HG03066 (cell line): ENCODE data around the gene STXBP2.

Source experiments
- ATAC-seq: cut with Tn5 transposase; IDR thresholded peaks from one replicate; pipeline ENCODE4 v1.9.1; 2021; ENCODE audit warnings: low read depth; ENCODE audit not compliant: unreplicated experiment

The STXBP2 gene

GRCh38 chr19:7677669-7678311 is 40.9 kb downstream of the STXBP2 start:
- ATAC-seq, result no peak

- no peak for ATAC-seq
Measured at GRCh38 chr19:7678971-7679751, 42.3 kb downstream of the STXBP2 start.

DNA sequence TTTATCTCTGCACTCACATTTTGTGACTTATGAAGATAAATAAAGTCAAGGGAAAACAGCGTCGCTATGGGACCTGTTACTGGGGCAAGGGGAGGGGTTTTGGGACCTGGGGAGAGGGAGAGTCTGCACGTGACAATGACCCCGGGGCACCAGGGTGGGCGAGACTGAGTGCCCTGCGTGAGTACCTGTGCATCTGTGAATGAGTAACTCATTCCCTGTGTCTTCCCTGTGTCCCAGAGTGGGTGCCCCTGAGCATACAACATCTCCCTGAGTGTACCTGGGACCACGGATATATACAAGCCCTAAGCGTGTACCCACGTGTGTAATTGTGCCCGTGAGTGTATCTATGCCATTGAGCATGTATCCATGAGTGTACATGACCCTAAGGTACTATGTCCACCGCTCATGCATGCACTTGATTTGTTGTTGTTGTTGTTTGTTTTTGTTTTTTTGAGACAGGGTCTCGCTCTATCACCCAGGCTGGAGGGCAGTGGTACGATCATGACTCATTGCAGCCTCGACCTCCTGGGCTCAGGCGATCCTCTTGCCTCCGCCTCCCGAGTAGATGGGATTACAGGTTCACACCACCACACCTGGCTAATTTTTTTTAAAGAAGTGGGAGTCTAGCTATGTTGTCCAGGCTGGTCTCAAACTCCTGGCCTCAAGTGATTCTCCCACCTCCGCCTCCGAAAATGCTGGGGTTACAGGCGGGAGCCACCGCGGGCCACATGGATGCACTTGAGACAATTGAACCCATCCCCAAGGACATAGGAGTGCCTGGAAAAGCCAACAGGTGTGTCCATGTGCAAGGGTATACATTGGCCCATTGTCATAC is 43.1 kb downstream of the STXBP2 start:
- no peak for ATAC-seq

- ATAC-seq, result no peak
Measured at GRCh38 chr19:7680606-7681339, 43.9 kb downstream of the STXBP2 start, which contains the start of gene TRAPPC5. TSS of gene TRAPPC5 (plus strand) at chr19:7680833. CDS start at chr19:7682254, 1,421 bp downstream.

GRCh38 chr19:7681340-7682174 is 44.6 kb downstream of the STXBP2 start:
- ATAC-seq, result no peak

GRCh38 chr19:7682175-7682855 is 45.4 kb downstream of the STXBP2 start:
- ATAC-seq, result no peak

DNA sequence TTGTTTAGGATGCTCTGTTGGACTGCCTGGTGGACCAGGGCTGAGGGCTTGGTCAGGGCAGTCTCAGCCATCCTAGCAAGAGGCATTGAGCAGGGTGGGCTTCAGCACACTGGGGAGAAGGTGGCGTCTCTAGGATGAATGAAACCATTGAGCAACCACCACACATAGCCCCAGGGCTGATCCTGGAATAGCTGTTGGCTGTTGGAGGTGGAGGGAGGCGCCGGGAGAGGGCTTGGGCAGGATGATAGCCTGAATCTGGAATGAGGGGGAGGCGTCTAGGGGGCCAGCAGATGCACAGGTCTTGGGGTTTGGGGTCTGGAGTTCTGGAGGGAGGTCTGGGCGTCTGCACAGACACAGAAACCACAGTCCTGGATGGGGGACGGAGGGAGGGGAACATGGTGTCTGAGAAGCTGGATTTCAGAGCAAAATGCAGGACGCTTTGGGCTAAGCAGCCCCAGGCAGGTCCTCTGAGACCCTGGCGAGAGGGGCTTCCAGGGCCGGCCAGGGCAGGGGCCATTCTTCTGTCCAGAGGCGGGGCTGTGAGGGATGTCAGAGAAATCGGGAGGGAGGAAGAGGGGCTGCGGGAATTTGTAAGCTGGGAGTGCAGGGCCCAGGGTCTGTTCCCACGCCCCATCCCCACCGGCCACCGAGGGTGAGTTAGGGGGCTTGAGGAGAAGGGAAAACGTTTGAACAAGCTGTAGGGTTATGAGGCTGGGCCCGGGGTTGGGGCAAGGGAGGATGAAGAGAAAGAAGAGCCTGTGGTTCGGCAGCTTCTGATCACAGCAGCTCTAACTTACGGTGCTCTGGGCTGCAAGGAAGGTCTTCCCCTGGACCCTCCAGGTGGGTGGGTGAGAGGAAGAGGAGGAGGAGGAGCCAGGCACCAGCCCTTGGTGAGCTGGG is 48.9 kb downstream of the STXBP2 start:
- ATAC-seq, result no peak

GRCh38 chr19:7687177-7687576 is 50.3 kb downstream of the STXBP2 start:
- no peak for ATAC-seq

GRCh38 chr19:7689165-7689564 is 52.3 kb downstream of the STXBP2 start:
- no peak for ATAC-seq

- ATAC-seq, result no peak
Measured at GRCh38 chr19:7690779-7691258, 53.9 kb downstream of the STXBP2 start.

GRCh38 chr19:7691497-7691896 is 54.6 kb downstream of the STXBP2 start:
- no peak for ATAC-seq

- no peak for ATAC-seq
Measured at GRCh38 chr19:7692417-7693088, 55.6 kb downstream of the STXBP2 start.

DNA sequence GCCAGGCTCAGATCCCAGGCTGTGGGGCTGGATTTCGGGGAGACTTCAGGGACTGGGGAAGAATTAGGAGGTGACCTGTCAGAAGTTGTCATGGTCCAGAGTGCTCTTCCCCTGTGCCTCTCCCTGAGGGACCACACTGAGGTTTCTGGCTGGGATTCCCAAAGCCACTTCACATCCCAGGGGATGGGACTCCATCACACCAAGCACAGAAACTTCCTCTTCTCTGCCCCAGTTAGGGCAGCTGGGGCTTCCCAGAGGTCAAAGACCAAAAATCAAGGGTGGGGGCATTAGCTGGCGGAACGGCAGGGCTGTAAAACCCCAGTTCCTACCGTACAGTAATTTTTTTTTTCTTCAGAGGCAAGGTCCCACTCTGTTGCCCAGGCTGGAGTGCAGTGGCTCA is 57.6 kb downstream of the STXBP2 start:
- ATAC-seq, result no peak
